Glutamatergic neuron (in vitro differentiated cells): ENCODE data around the gene DLG1. TPM values are rescaled to one million over a fixed set of nuclear protein-coding genes. Genes with fewer than 3 reads are reported as not detected.

ENCODE experiments used
- DNase-seq: peaks from one replicate; pipeline ENCODE4 v3.0.0; 2022
- H3K27ac Mint-ChIP-seq: one replicate; pipeline ENCODE4 v1.8.0; 2020; ENCODE audit warnings: mild to moderate bottlenecking, mixed read lengths, inconsistent platforms; ENCODE audit not compliant: unreplicated experiment
- H3K27me3 Mint-ChIP-seq: one replicate; pipeline ENCODE4 v1.8.0; 2020; ENCODE audit warnings: mild to moderate bottlenecking, moderate library complexity, mixed read lengths, inconsistent platforms; ENCODE audit not compliant: unreplicated experiment
- H3K36me3 Mint-ChIP-seq: one replicate; pipeline ENCODE4 v1.8.0; 2020; ENCODE audit warnings: mild to moderate bottlenecking, mixed read lengths, inconsistent platforms; ENCODE audit not compliant: unreplicated experiment
- H3K4me1 Mint-ChIP-seq: one replicate; pipeline ENCODE4 v1.8.0; 2020; ENCODE audit warnings: mild to moderate bottlenecking, low read depth, mixed read lengths, inconsistent platforms; ENCODE audit not compliant: unreplicated experiment
- H3K4me3 Mint-ChIP-seq: one replicate; pipeline ENCODE4 v1.8.0; 2020; ENCODE audit warnings: mild to moderate bottlenecking, mixed read lengths, inconsistent platforms; ENCODE audit not compliant: unreplicated experiment
- H3K9me3 Mint-ChIP-seq: one replicate; pipeline ENCODE4 v1.8.0; 2020; ENCODE audit warnings: mild to moderate bottlenecking, moderate library complexity, mixed read lengths, inconsistent platforms; ENCODE audit not compliant: unreplicated experiment
- total RNA-seq: library from RNA; stranded (reverse); fragmentation: NEBNext Ultra II Directional; extraction: Animal tissue kit (Norgen Biotek cat#: 25700); gene quantifications from one replicate; pipeline ENCODE4 v1.2.1, GENCODE V29; 2021; ENCODE audit not compliant: unreplicated experiment
- TF ChIP-seq, protein P1 (sequence below): fragments of 200-600 bp; sonication (generic); IDR thresholded peaks from one replicate; pipeline ENCODE4 v1.5.0; 2021; ENCODE audit not compliant: partially characterized antibody, unreplicated experiment

Gene DLG1
- total RNA-seq, 1 donor from 2014 or later: 66.0 TPM

DNA sequence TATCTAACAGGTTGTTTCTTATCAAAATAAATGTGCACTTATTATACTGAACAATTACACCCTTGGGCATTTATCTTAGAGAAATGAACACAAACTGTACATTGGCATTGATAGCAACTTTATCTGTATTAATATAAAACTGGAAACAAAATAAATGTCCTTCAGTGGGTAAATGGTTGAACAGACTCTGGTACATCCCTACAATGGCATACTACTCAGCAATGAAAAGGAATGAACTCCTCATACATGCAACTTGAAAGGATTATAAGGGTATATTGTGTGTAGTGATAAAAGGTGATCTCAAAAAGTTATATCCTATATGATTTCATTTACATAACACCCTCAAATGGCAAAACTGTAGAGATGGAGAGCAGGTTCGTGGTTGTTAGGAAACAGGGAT, 23.7 kb upstream of the DLG1 start:
- Mint-ChIP-seq H3K27ac (no peak overlapping the region), H3K9me3 (peaks cover 4% of the 10 kb centered on the region), H3K4me3 (no peak overlapping the region), H3K27me3 (peaks cover 2% of the 10 kb centered on the region), H3K4me1 (no peaks in the 10 kb centered on the region), H3K36me3 (peaks cover 9% of the 10 kb centered on the region)
- DNase-seq: no peak
- TF ChIP-seq, protein P1, sequence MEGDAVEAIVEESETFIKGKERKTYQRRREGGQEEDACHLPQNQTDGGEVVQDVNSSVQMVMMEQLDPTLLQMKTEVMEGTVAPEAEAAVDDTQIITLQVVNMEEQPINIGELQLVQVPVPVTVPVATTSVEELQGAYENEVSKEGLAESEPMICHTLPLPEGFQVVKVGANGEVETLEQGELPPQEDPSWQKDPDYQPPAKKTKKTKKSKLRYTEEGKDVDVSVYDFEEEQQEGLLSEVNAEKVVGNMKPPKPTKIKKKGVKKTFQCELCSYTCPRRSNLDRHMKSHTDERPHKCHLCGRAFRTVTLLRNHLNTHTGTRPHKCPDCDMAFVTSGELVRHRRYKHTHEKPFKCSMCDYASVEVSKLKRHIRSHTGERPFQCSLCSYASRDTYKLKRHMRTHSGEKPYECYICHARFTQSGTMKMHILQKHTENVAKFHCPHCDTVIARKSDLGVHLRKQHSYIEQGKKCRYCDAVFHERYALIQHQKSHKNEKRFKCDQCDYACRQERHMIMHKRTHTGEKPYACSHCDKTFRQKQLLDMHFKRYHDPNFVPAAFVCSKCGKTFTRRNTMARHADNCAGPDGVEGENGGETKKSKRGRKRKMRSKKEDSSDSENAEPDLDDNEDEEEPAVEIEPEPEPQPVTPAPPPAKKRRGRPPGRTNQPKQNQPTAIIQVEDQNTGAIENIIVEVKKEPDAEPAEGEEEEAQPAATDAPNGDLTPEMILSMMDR: no peak

DNA sequence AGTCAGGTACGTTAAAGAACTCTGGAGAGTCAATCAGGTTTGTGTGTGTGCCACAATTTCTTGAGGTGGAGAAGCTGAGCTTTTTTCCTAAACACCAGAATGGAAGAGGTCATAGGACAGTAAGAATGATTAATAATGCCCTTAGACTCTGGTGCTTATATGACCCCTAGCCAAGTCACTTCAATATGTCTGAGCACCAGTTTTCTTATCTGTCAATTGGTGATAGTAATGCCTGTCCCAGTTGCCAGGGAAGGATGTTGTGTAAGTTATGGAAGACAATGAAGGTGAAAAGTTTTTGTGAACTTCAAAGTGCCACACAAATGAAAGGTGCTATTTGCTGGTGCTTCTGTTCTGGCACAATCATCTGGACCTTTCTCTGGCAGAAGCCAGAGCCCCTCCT, 22.2 kb upstream of the DLG1 start:
- Mint-ChIP-seq H3K27me3 (peaks cover 4% of the 10 kb centered on the region), H3K36me3 (peaks cover 9% of the 10 kb centered on the region), H3K9me3 (peaks cover 4% of the 10 kb centered on the region), H3K4me3 (no peak overlapping the region), H3K4me1 (no peaks in the 10 kb centered on the region), H3K27ac (no peak overlapping the region)
- DNase-seq: no peak
- TF ChIP-seq, protein P1: no peak

DNA sequence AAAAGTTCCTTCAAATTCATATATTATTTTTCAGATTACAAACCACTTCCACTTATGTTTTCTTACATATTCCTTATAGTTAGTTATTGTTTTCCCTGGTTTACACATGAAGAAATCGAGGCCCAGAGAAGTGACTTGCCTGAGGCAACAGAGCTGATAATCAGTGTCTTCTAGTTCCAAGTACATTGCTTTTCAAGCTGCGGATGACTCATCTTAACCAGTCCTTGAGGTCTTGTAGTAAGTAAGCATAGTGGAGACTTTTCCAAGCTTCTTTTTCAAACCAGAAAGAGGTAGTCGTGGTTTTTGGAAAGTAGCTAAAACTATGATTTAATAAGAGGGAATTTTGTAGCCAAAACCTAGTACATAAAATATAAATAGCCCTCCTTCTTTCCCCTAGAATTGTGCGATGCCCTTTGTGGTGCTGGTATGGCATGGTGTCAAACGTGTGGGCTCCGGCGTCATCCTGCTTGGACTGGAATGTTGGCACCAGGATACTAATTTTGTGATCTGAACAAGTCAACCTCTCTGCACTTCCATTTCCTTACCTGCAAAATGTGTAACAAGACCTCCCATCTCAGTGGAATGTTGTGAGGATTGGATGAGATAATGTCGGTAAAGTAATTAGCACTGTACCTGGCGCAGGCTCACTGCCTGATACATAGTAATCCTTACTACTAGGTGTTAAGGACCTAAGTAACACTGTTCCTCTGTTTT, 19.0 kb upstream of the DLG1 start:
- TF ChIP-seq, protein P1: no peak
- Mint-ChIP-seq H3K4me1 (no peaks in the 10 kb centered on the region), H3K36me3 (peaks cover 11% of the 10 kb centered on the region), H3K4me3 (no peak overlapping the region), H3K9me3 (peaks cover 4% of the 10 kb centered on the region), H3K27me3 (peaks cover 3% of the 10 kb centered on the region), H3K27ac (no peak overlapping the region)
- DNase-seq: no peak

DNA sequence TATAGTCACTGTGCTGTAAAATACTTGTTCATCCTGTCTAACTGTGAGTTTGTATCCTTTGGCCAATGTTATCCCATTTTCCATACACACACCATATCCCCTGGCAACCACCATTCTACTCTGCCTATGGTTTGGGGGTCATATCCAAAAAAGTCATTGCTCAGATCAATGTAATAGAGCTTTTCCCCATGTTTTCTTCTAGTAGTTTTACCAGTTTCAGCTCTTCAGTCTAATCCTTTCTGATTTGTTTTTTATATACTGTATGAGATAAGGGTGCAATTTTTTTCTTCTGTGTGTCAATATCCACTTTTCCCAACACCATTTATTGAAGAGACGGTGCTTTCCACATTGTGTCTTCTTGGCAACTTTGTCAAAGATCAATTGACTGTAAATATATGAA, 14.0 kb upstream of the DLG1 start:
- TF ChIP-seq, protein P1: no peak
- Mint-ChIP-seq H3K4me1 (no peaks in the 10 kb centered on the region), H3K27ac (no peak overlapping the region), H3K9me3 (no peaks in the 10 kb centered on the region), H3K36me3 (peaks cover 6% of the 10 kb centered on the region), H3K27me3 (peaks cover 3% of the 10 kb centered on the region), H3K4me3 (no peak overlapping the region)
- no peak for DNase-seq

DNA sequence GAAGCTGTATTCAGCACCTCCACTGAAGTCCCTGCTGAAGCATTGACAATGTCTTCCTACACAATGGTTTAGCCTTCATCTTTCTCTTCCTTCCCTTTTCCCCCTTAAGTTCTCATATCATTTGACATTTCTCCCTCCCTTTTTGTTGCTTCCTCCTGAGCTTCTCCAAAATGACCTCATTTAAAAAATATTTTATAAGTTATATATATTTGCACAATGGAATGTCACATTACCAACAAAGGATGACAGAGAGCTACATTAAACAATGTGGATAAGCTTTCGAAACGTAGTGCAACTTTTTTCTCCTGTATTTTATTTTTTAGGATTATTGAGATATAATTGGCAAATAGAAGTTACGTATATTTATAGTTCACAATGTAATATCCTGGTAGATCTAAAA, 13.2 kb upstream of the DLG1 start:
- DNase-seq: no peak
- TF ChIP-seq, protein P1: no peak
- Mint-ChIP-seq H3K9me3 (no peaks in the 10 kb centered on the region), H3K4me3 (no peak overlapping the region), H3K27me3 (peaks cover 3% of the 10 kb centered on the region), H3K4me1 (no peaks in the 10 kb centered on the region), H3K27ac (no peak overlapping the region), H3K36me3 (peaks cover 6% of the 10 kb centered on the region)
